H9 (cell line): Measurements from ENCODE around the gene ERVFRD-1. TPM values are rescaled to one million over a fixed set of nuclear protein-coding genes. Genes with fewer than 3 reads are reported as not detected.

Source experiments
- DNase-seq: peaks from one replicate; pipeline ENCODE4 v3.0.0-alpha.2; 2017
- H2AFZ ChIP-seq: one replicate; pipeline ENCODE4 v1.6.1; 2013; ENCODE audit warnings: mild to moderate bottlenecking, low read length, control low read depth, moderate library complexity
- H2AK5ac ChIP-seq: 2 replicates; pipeline ENCODE4 v1.6.1; 2013; ENCODE audit warnings: low read length, control low read depth, mixed read lengths; ENCODE audit not compliant: insufficient read length
- H2BK120ac ChIP-seq: one replicate; pipeline ENCODE4 v1.6.1; 2013; ENCODE audit warnings: low read depth, mild to moderate bottlenecking, low read length, control low read depth, inconsistent platforms; ENCODE audit not compliant: poor library complexity, severe bottlenecking
- H2BK12ac ChIP-seq: 2 replicates; pipeline ENCODE4 v1.6.1; 2013; ENCODE audit warnings: low read length, control low read depth, mixed read lengths, low read depth; ENCODE audit not compliant: insufficient read length
- H2BK15ac ChIP-seq: 2 replicates; pipeline ENCODE4 v1.6.1; 2013; ENCODE audit warnings: low read depth, low read length, control low read depth
- H2BK20ac ChIP-seq: one replicate; pipeline ENCODE4 v1.6.1; 2013; ENCODE audit warnings: low read depth, mild to moderate bottlenecking, low read length, control low read depth, inconsistent platforms; ENCODE audit not compliant: poor library complexity, severe bottlenecking
- H2BK5ac ChIP-seq: 2 replicates; pipeline ENCODE4 v1.6.1; 2013; ENCODE audit warnings: low read length, control low read depth, mixed read lengths; ENCODE audit not compliant: insufficient read length
- H3K14ac ChIP-seq: 2 replicates; pipeline ENCODE4 v1.6.1; 2013; ENCODE audit warnings: low read length, control low read depth; ENCODE audit not compliant: insufficient read depth
- H3K18ac ChIP-seq: 2 replicates; pipeline ENCODE4 v1.6.1; 2013; ENCODE audit warnings: low read depth, mild to moderate bottlenecking, mixed read lengths, low read length, control low read depth; ENCODE audit not compliant: insufficient read length
- H3K23ac ChIP-seq: 2 replicates; pipeline ENCODE4 v1.6.1; 2013; ENCODE audit warnings: low read length, control low read depth, mixed read lengths, low read depth; ENCODE audit not compliant: insufficient read length
- H3K23me2 ChIP-seq: 2 replicates; pipeline ENCODE4 v1.6.1; 2013; ENCODE audit warnings: low read depth, mild to moderate bottlenecking, mixed read lengths, low read length, control low read depth; ENCODE audit not compliant: insufficient read length, poor library complexity, severe bottlenecking
- H3K27ac ChIP-seq: 2 replicates; pipeline ENCODE4 v1.5.1; 2013; ENCODE audit warnings: low read length, control low read depth, mixed read lengths, low read depth; ENCODE audit not compliant: insufficient read length
- H3K27me3 ChIP-seq: 2 replicates; pipeline ENCODE4 v1.6.1; 2013; ENCODE audit warnings: low read length, control low read depth, inconsistent platforms; ENCODE audit not compliant: insufficient read depth
- H3K4ac ChIP-seq: 2 replicates; pipeline ENCODE4 v1.6.1; 2013; ENCODE audit warnings: low read depth, mild to moderate bottlenecking, control low read depth, inconsistent platforms, low read length, moderate library complexity
- H3K4me1 ChIP-seq: 2 replicates; pipeline ENCODE4 v1.6.1; 2013; ENCODE audit warnings: low read length, control low read depth, inconsistent platforms; ENCODE audit not compliant: insufficient read depth
- H3K4me2 ChIP-seq: 2 replicates; pipeline ENCODE4 v1.6.1; 2013; ENCODE audit warnings: low read length, control low read depth, mixed read lengths; ENCODE audit not compliant: insufficient read length, insufficient read depth
- H3K56ac ChIP-seq: 2 replicates; pipeline ENCODE4 v1.6.1; 2013; ENCODE audit warnings: low read depth, mild to moderate bottlenecking, mixed read lengths, low read length, control low read depth; ENCODE audit not compliant: insufficient read length
- H3K79me1 ChIP-seq: 2 replicates; pipeline ENCODE4 v1.6.1; 2013; ENCODE audit warnings: low read depth, mild to moderate bottlenecking, moderate library complexity, low read length, control low read depth, inconsistent platforms; ENCODE audit not compliant: insufficient read depth, poor library complexity, severe bottlenecking
- H3K79me2 ChIP-seq: 2 replicates; pipeline ENCODE4 v1.6.1; 2013; ENCODE audit warnings: low read length, control low read depth, inconsistent platforms; ENCODE audit not compliant: insufficient read depth
- H3K9ac ChIP-seq: 2 replicates; pipeline ENCODE4 v1.6.1; 2013; ENCODE audit warnings: low read length, control low read depth, mixed read lengths; ENCODE audit not compliant: insufficient read length; ENCODE audit errors: extremely low read depth
- H3K9me3 ChIP-seq: one replicate; pipeline ENCODE4 v1.6.1; 2013; ENCODE audit warnings: low read depth, low read length, inconsistent platforms; ENCODE audit not compliant: control insufficient read depth
- H3T11ph ChIP-seq: one replicate; pipeline ENCODE4 v1.6.1; 2013; ENCODE audit warnings: mild to moderate bottlenecking, low read length, control low read depth, inconsistent platforms
- H4K20me1 ChIP-seq: one replicate; pipeline ENCODE4 v1.6.1; 2013; ENCODE audit not compliant: control insufficient read depth, insufficient read length, insufficient read depth
- H4K5ac ChIP-seq: 2 replicates; pipeline ENCODE4 v1.6.1; 2013; ENCODE audit warnings: low read depth, mild to moderate bottlenecking, mixed read lengths, low read length, control low read depth; ENCODE audit not compliant: insufficient read length
- H4K8ac ChIP-seq: replicated peaks from 2 replicates; pipeline ENCODE4 v1.6.1; 2013; ENCODE audit warnings: low read length, control low read depth, mixed read lengths, low read depth; ENCODE audit not compliant: insufficient read length
- H4K91ac ChIP-seq: 2 replicates; pipeline ENCODE4 v1.6.1; 2013; ENCODE audit warnings: low read depth, mild to moderate bottlenecking, moderate library complexity, mixed read lengths, low read length, control low read depth; ENCODE audit not compliant: insufficient read length
- H3K27ac Mint-ChIP-seq, 3 experiments: 2 replicates in 2 of 3; 3 replicates in 1 of 3; pipeline ENCODE4 v1.8.0; 2020 to 2021; ENCODE audit warnings: mixed read lengths in 3 of 3, mild to moderate bottlenecking in 1 of 3, moderate library complexity in 1 of 3
- H3K27me3 Mint-ChIP-seq: 2 replicates; pipeline ENCODE4 v1.8.0; 2021; ENCODE audit warnings: low read depth, mild to moderate bottlenecking, moderate library complexity, mixed read lengths
- H3K36me3 Mint-ChIP-seq, 3 experiments: 2 replicates in 2 of 3; 3 replicates in 1 of 3; pipeline ENCODE4 v1.8.0; 2020 to 2021; ENCODE audit warnings: low read depth in 3 of 3, mixed read lengths in 3 of 3; ENCODE audit not compliant: insufficient read depth in 1 of 3
- H3K4me1 Mint-ChIP-seq, 2 experiments: 2 replicates each; pipeline ENCODE4 v1.8.0; 2020; ENCODE audit warnings: mixed read lengths in 2 of 2
- H3K4me3 Mint-ChIP-seq, 2 experiments: 2 replicates in 1 of 2; 3 replicates in 1 of 2; pipeline ENCODE4 v1.8.0; 2020 to 2021; ENCODE audit warnings: mild to moderate bottlenecking in 2 of 2, mixed read lengths in 2 of 2, moderate library complexity in 1 of 2
- H3K9me3 Mint-ChIP-seq, 2 experiments: 2 replicates in 1 of 2; 3 replicates in 1 of 2; pipeline ENCODE4 v1.8.0; 2020; ENCODE audit warnings: mild to moderate bottlenecking in 2 of 2, mixed read lengths in 2 of 2, moderate library complexity in 1 of 2
- WGBS: extraction: QIAGEN DNeasy Blood & Tissue Kit; methylation state at CpG from one replicate; pipeline ENCODE4 v1.1.7; 2013; ENCODE audit warnings: missing lambda C conversion rate, low lambda C conversion rate, mixed read lengths; ENCODE audit not compliant: insufficient read length; ENCODE audit errors: extremely low coverage; 5-methylcytosine and 5-hydroxymethylcytosine counted together
- total RNA-seq: library from RNA; stranded (reverse); gene quantifications from 2 replicates; pipeline ENCODE4 v1.2.1, GENCODE V29; 2021
- TF ChIP-seq, protein P1 (sequence below): fragments of 200-600 bp; sonication (generic); conservative IDR thresholded peaks from 3 replicates; pipeline ENCODE4 v1.8.0; 2021; ENCODE audit warnings: antibody characterized with exemption, mild to moderate bottlenecking

The ERVFRD-1 gene
- total RNA-seq, 1 experiment from 2014 or later = not detected

DNA sequence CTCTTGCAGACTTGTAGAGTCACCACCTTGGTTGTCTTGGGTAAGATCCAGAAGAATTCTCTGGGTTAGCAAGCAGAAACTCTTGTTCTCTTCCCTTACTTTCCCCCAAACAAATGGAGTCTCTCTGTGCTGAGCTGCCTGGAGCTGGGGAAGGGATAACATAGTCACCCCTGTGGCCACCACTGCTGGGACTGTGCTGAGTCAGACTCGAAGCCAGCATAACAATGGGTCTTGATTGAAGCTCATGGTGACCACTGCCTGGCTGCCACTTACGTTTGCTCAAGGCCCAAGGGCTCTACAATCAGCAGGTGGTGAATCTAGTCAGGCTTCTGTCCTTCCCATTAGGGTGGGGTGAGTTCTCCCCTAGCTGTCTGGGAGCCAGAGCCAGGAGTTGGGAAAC lies 15.4 kb upstream of the ERVFRD-1 start:
- H3K23ac ChIP-seq = no peak overlapping the region
- no peak overlapping the region for H3K4ac ChIP-seq
- H3K79me2 ChIP-seq = peaks cover 5% of the 10 kb centered on the region; the same call in 1 of the 2 replicates
- no peak overlapping the region for H3K56ac ChIP-seq
- no peak overlapping the region for H2BK15ac ChIP-seq
- H4K91ac ChIP-seq = no peak overlapping the region
- H3K14ac ChIP-seq = peak overlapping the region; percentile 6; the same call in 1 of the 2 replicates
- Mint-ChIP-seq H3K9me3 (no peaks in the 10 kb centered on the region), H3K36me3 (peaks cover 2 to 10% (median 9%) of the 10 kb centered on the region in 3 experiments; a peak in 5 of 7 replicates), H3K27ac (0 out of 7 replicates have a peak overlapping the region, but pooled peaks of 1 of the 3 experiments have one; percentile 25), H3K4me1 (peaks cover 21 to 27% of the 10 kb centered on the region in 2 experiments), H3K27me3 (no peaks in the 10 kb centered on the region), H3K4me3 (no peak overlapping the region)
- no peak overlapping the region for H2BK5ac ChIP-seq
- no peaks in the 10 kb centered on the region for H3K9me3 ChIP-seq
- no peak overlapping the region for H4K8ac ChIP-seq
- WGBS = no CpG with 5 or more reads among the region's 2 CpGs
- H3K4me1 ChIP-seq = peaks cover 6% of the 10 kb centered on the region; the same call in 1 of the 2 replicates
- no peak overlapping the region for H2AK5ac ChIP-seq
- H2BK120ac ChIP-seq = no peak overlapping the region
- no peaks in the 10 kb centered on the region for H3K27me3 ChIP-seq
- no peak overlapping the region for H2AFZ ChIP-seq
- H4K20me1 ChIP-seq = no peaks in the 10 kb centered on the region
- no peak overlapping the region for H4K5ac ChIP-seq
- no peak overlapping the region for H3T11ph ChIP-seq
- H3K4me2 ChIP-seq = no peak overlapping the region
- H3K18ac ChIP-seq = no peak overlapping the region
- peak; percentile 66 for DNase-seq
- H3K23me2 ChIP-seq = no peaks in the 10 kb centered on the region
- TF ChIP-seq, protein P1, sequence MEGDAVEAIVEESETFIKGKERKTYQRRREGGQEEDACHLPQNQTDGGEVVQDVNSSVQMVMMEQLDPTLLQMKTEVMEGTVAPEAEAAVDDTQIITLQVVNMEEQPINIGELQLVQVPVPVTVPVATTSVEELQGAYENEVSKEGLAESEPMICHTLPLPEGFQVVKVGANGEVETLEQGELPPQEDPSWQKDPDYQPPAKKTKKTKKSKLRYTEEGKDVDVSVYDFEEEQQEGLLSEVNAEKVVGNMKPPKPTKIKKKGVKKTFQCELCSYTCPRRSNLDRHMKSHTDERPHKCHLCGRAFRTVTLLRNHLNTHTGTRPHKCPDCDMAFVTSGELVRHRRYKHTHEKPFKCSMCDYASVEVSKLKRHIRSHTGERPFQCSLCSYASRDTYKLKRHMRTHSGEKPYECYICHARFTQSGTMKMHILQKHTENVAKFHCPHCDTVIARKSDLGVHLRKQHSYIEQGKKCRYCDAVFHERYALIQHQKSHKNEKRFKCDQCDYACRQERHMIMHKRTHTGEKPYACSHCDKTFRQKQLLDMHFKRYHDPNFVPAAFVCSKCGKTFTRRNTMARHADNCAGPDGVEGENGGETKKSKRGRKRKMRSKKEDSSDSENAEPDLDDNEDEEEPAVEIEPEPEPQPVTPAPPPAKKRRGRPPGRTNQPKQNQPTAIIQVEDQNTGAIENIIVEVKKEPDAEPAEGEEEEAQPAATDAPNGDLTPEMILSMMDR = no peak
- H2BK20ac ChIP-seq = no peak overlapping the region
- H3K27ac ChIP-seq = no peak overlapping the region
- peaks cover 3% of the 10 kb centered on the region for H3K79me1 ChIP-seq
- H3K9ac ChIP-seq = no peak overlapping the region
- no peak overlapping the region for H2BK12ac ChIP-seq
